ENCODE measurements around the gene ATXN8OS. TPM values are rescaled to one million over a fixed set of nuclear protein-coding genes. Genes with fewer than 3 reads are reported as not detected.

Gene ATXN8OS
- total and polyA plus RNA-seq, 2 donors (not counting 3 experiments of a cell fraction or from before 2014, with no cell fraction given), result not detected

DNA sequence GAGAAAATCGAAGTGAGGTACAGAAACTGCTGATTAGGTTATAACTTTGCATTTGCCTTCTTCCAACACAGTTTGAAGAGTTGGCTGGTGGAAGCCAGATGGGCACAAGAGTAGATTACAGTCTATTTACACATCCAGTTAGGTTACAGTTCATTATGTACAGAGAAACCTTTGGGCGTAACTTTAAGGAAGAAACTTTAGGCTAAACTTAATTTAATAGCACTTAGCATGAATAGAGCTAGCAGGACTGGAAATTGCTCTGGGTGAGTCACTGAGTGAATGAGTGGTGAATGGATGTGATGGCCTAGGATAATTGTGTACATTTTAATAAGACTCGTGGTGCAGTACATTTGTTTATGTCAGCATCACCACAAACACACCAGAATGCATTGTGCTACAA is 63.5 kb downstream of the ATXN8OS start:
- H3K27me3 ChIP-seq (ENCODE audit: control insufficient read depth in 2 of 2, insufficient read depth in 2 of 2, low read length in 2 of 2), result no peaks in the 10 kb centered on the region
- TF ChIP-seq POLR2A (IDR thresholded peaks at IDR 0.05; ENCODE audit: low read depth, low read length), result no peak
- no peak for TF ChIP-seq CTCF (IDR thresholded peaks at IDR 0.05; ENCODE audit: extremely low read depth in 1 of 2, insufficient read depth in 1 of 2, low read depth in 1 of 2, low read length in 2 of 2)
- no peak for TF ChIP-seq MAX (IDR thresholded peaks at IDR 0.05; ENCODE audit: insufficient read depth, insufficient read length)
- no peak for TF ChIP-seq GATA2 (IDR thresholded peaks at IDR 0.05; ENCODE audit: insufficient read depth, insufficient read length, low read depth, low read length)
- TF ChIP-seq MYC (IDR thresholded peaks at IDR 0.05; ENCODE audit: low read depth, low read length), result no peak
- no peak for TF ChIP-seq EZH2 (IDR thresholded peaks at IDR 0.05; ENCODE audit: borderline replicate concordance, low read depth, low read length, severe bottlenecking)
- TF ChIP-seq POLR2AphosphoS5 (IDR thresholded peaks at IDR 0.05; ENCODE audit: insufficient read depth, low read depth, low read length), result no peak
- no peak for TF ChIP-seq FOS (IDR thresholded peaks at IDR 0.05; ENCODE audit: borderline replicate concordance, insufficient read depth, low read length)
- H2AFZ ChIP-seq (ENCODE audit: low read depth, low read length), result no peak overlapping the region
- dilution Hi-C loops (cut with MboI; ENCODE audit: extremely low pct_ligation_motif_present, low sequenced_read_pairs), result no loop called here
- CTCF ChIA-PET, result no interaction called here
- H3K9me1 ChIP-seq (replicated peaks; ENCODE audit: control insufficient read depth, extremely low read depth, insufficient read depth, low read length), result no peaks in the 10 kb centered on the region
- no peaks in the 10 kb centered on the region for H3K4me1 ChIP-seq (ENCODE audit: control insufficient read depth, extremely low read depth, insufficient read depth, low read length)
- intact Hi-C loops (cut with micrococcal nuclease), result no loop called here
- no peak for DNase-seq (ENCODE audit: low read depth, low spot score)
- no peak overlapping the region for H3K27ac ChIP-seq (ENCODE audit: insufficient read depth, low read depth, low read length)
- no peaks in the 10 kb centered on the region for H3K79me2 ChIP-seq (ENCODE audit: control insufficient read depth, insufficient read depth, low read length)
- POLR2A ChIA-PET, result no interaction called here
- no peaks in the 10 kb centered on the region for H3K9me3 ChIP-seq (replicated peaks; ENCODE audit: control insufficient read depth, insufficient read depth, low read length)
- no peaks in the 10 kb centered on the region for H4K20me1 ChIP-seq (replicated peaks; ENCODE audit: control insufficient read depth, extremely low read depth, insufficient read depth, low read length)
- BruUV-seq (replicated peaks), result no TSS peak
- no peak for FAIRE-seq
- H3K36me3 ChIP-seq (ENCODE audit: control insufficient read depth in 2 of 2, extremely low read depth in 1 of 2, insufficient read depth in 2 of 2, low read length in 2 of 2), result no peaks in the 10 kb centered on the region
- H3K4me3 ChIP-seq (replicated peaks in 1 of 3; ENCODE audit: insufficient read depth in 1 of 3, low read depth in 1 of 3, low read length in 3 of 3), result no peak overlapping the region
- no peak overlapping the region for H3K4me2 ChIP-seq (ENCODE audit: insufficient read depth, low read length)
- no peak overlapping the region for H3K9ac ChIP-seq (replicated peaks; ENCODE audit: extremely low read depth, insufficient read depth, low read length)
